KOPT-K1 (cell line): ENCODE results near the gene REXO1.

Experiments used
- H3K27ac ChIP-seq: fragments of 200-600 bp; sonication (generic); 2 replicates; pipeline ENCODE4 v1.5.1; 2016; ENCODE audit warnings: antibody characterized with exemption, mild to moderate bottlenecking, low read depth, low read length; ENCODE audit not compliant: poor library complexity, severe bottlenecking
- H3K36me3 ChIP-seq: fragments of 200-600 bp; sonication (generic); 2 replicates; pipeline ENCODE4 v1.5.1; 2017; ENCODE audit warnings: antibody characterized with exemption, mild to moderate bottlenecking, low read length, moderate library complexity; ENCODE audit not compliant: insufficient read depth
- H3K9me3 ChIP-seq: fragments of 200-600 bp; sonication (generic); 2 replicates; pipeline ENCODE4 v1.5.1; 2017; ENCODE audit warnings: antibody characterized with exemption, low read length, mild to moderate bottlenecking; ENCODE audit not compliant: insufficient read depth, poor library complexity, severe bottlenecking

Gene REXO1

GRCh38 chr19:1776606-1777147 is 71.6 kb downstream of the REXO1 start:
- no peak overlapping the region for H3K27ac ChIP-seq
- H3K36me3 ChIP-seq: no peaks in the 10 kb centered on the region
- H3K9me3 ChIP-seq: peaks cover 13% of the 10 kb centered on the region

GRCh38 chr19:1775951-1776605 is 72.2 kb downstream of the REXO1 start:
- no peak overlapping the region for H3K27ac ChIP-seq

GRCh38 chr19:1774989-1775772 is 73.1 kb downstream of the REXO1 start:
- Histone ChIP-seq H3K27ac (no peak overlapping the region), H3K36me3 (no peaks in the 10 kb centered on the region), H3K9me3 (peaks cover 26% of the 10 kb centered on the region)

More at GRCh38 chr19:1775951-1776605, 72.2 kb downstream of the REXO1 start:
- no peaks in the 10 kb centered on the region for H3K36me3 ChIP-seq
- peaks cover 17% of the 10 kb centered on the region for H3K9me3 ChIP-seq

- H3K9me3 ChIP-seq: peaks cover 30% of the 10 kb centered on the region
- H3K27ac ChIP-seq: no peak overlapping the region
Observed at GRCh38 chr19:1773184-1773583, 75.1 kb downstream of the REXO1 start.

GRCh38 chr19:1770866-1771576 is 77.3 kb downstream of the REXO1 start:
- peaks cover 30% of the 10 kb centered on the region for H3K9me3 ChIP-seq
- no peak overlapping the region for H3K27ac ChIP-seq
- H3K36me3 ChIP-seq: no peaks in the 10 kb centered on the region

More at GRCh38 chr19:1773184-1773583, 75.1 kb downstream of the REXO1 start:
- H3K36me3 ChIP-seq: no peaks in the 10 kb centered on the region

GRCh38 chr19:1769645-1769985 is 78.7 kb downstream of the REXO1 start:
- Histone ChIP-seq H3K36me3 (no peaks in the 10 kb centered on the region), H3K9me3 (peaks cover 20% of the 10 kb centered on the region), H3K27ac (no peak overlapping the region)

- Histone ChIP-seq H3K36me3 (no peaks in the 10 kb centered on the region), H3K27ac (no peak overlapping the region), H3K9me3 (peaks cover 20% of the 10 kb centered on the region)
Observed at GRCh38 chr19:1768918-1769644, 79.2 kb downstream of the REXO1 start.

GRCh38 chr19:1768248-1768647 is 80.0 kb downstream of the REXO1 start:
- H3K9me3 ChIP-seq: peaks cover 20% of the 10 kb centered on the region
- H3K27ac ChIP-seq: no peak overlapping the region
- H3K36me3 ChIP-seq: no peaks in the 10 kb centered on the region

- Histone ChIP-seq H3K27ac (no peak overlapping the region), H3K36me3 (no peaks in the 10 kb centered on the region), H3K9me3 (peaks cover 20% of the 10 kb centered on the region)
Observed at GRCh38 chr19:1767464-1767933, 80.8 kb downstream of the REXO1 start.

- Histone ChIP-seq H3K27ac (no peak overlapping the region), H3K9me3 (peaks cover 20% of the 10 kb centered on the region), H3K36me3 (no peaks in the 10 kb centered on the region)
Observed at GRCh38 chr19:1766800-1767352, 81.4 kb downstream of the REXO1 start.

GRCh38 chr19:1765904-1766799 is 82.1 kb downstream of the REXO1 start:
- H3K9me3 ChIP-seq: peaks cover 14% of the 10 kb centered on the region

More at GRCh38 chr19:1765904-1766799, 82.1 kb downstream of the REXO1 start:
- Histone ChIP-seq H3K36me3 (no peaks in the 10 kb centered on the region), H3K27ac (no peak overlapping the region)
